Measurements from ENCODE around the gene SUFU.

SUFU gene

GRCh38 chr10:102504179-102504975, 605 bp downstream of the SUFU start:
- no peak overlapping the region for H2AK5ac ChIP-seq (ENCODE audit: low read length, severe bottlenecking)
- H3K4me1 ChIP-seq (ENCODE audit: control insufficient read depth, insufficient read depth, low read depth, low read length): peaks cover 14% of the 10 kb centered on the region
- H4K91ac ChIP-seq (ENCODE audit: low read length): peak overlapping the region; percentile 86
- H3K27ac ChIP-seq (ENCODE audit: low read length, poor library complexity, severe bottlenecking): peak overlapping the region; percentile 15
- H2BK15ac ChIP-seq (ENCODE audit: low read depth, poor library complexity, severe bottlenecking): peak overlapping the region; percentile 71
- peak overlapping the region; percentile 91 for H3K9ac ChIP-seq (ENCODE audit: low read length)
- under 1% methylated on average over 47 of the region's 47 CpGs for WGBS
- H3K79me1 ChIP-seq (replicated peaks; ENCODE audit: low read length, poor library complexity, severe bottlenecking): peaks cover 26% of the 10 kb centered on the region
- H3K9me3 ChIP-seq (ENCODE audit: control insufficient read depth, low read length): no peaks in the 10 kb centered on the region
- peak overlapping the region in 1 of 2 experiments; percentile 76 for H2BK12ac ChIP-seq (ENCODE audit: low read length in 2 of 2)
- peak overlapping the region; percentile 70 for H2AFZ ChIP-seq (ENCODE audit: low read depth, low read length)
- H2BK5ac ChIP-seq (ENCODE audit: low read depth, low read length, poor library complexity, severe bottlenecking): no peak overlapping the region
- H3K36me3 ChIP-seq (ENCODE audit: control insufficient read depth in 1 of 2, insufficient read depth in 2 of 2, low read depth in 1 of 2, low read length in 2 of 2): peaks cover 8 to 22% of the 10 kb centered on the region in 2 experiments
- peak; percentile 52 for DNase-seq
- no peak overlapping the region for H4K8ac ChIP-seq (ENCODE audit: low read length)
- H3K4ac ChIP-seq (ENCODE audit: low read depth in 1 of 2, low read length in 2 of 2): peak overlapping the region in 1 of 2 experiments; percentile 54
- H3K18ac ChIP-seq (ENCODE audit: low read depth in 1 of 2, low read length in 2 of 2): peak overlapping the region; percentile 16 to 96
- H3K14ac ChIP-seq (ENCODE audit: low read length in 2 of 2): peak overlapping the region; percentile 83 to 97
- peak overlapping the region in 1 of 2 experiments; percentile 88 for H3K23ac ChIP-seq (ENCODE audit: low read length in 2 of 2)
- no peaks in the 10 kb centered on the region for H3K27me3 ChIP-seq (ENCODE audit: control insufficient read depth in 1 of 2, insufficient read depth in 1 of 2, low read length in 2 of 2)
- H2BK120ac ChIP-seq (ENCODE audit: low read depth, low read length): peak overlapping the region; percentile 50
- H3K4me2 ChIP-seq (ENCODE audit: low read length, poor library complexity, severe bottlenecking): peak overlapping the region; percentile 95
- peak overlapping the region; percentile 96 to 98 for H3K4me3 ChIP-seq (ENCODE audit: insufficient read depth in 1 of 2, low read depth in 1 of 2, low read length in 2 of 2)

- Histone ChIP-seq H3K4me3 (ENCODE audit: insufficient read depth in 1 of 2, low read depth in 1 of 2, low read length in 2 of 2) (peak overlapping the region; percentile 96 to 98), H3K18ac (ENCODE audit: low read depth in 1 of 2, low read length in 2 of 2) (no peak overlapping the region), H3K27me3 (ENCODE audit: control insufficient read depth in 1 of 2, insufficient read depth in 1 of 2, low read length in 2 of 2) (no peaks in the 10 kb centered on the region), H3K9ac (ENCODE audit: low read length) (peak overlapping the region; percentile 91), H2AK5ac (ENCODE audit: low read length, severe bottlenecking) (no peak overlapping the region), H3K9me3 (ENCODE audit: control insufficient read depth, low read length) (no peaks in the 10 kb centered on the region), H2BK15ac (ENCODE audit: low read depth, poor library complexity, severe bottlenecking) (no peak overlapping the region), H2BK12ac (ENCODE audit: low read length in 2 of 2) (no peak overlapping the region), H2AFZ (ENCODE audit: low read depth, low read length) (no peak overlapping the region), H3K4me1 (ENCODE audit: control insufficient read depth, insufficient read depth, low read depth, low read length) (peaks cover 14% of the 10 kb centered on the region), H4K8ac (ENCODE audit: low read length) (no peak overlapping the region), H2BK5ac (ENCODE audit: low read depth, low read length, poor library complexity, severe bottlenecking) (no peak overlapping the region), H3K23ac (ENCODE audit: low read length in 2 of 2) (no peak overlapping the region), H3K4ac (ENCODE audit: low read depth in 1 of 2, low read length in 2 of 2) (no peak overlapping the region), H4K91ac (ENCODE audit: low read length) (no peak overlapping the region), H3K27ac (ENCODE audit: low read length, poor library complexity, severe bottlenecking) (peak overlapping the region; percentile 15), H2BK120ac (ENCODE audit: low read depth, low read length) (no peak overlapping the region), H3K36me3 (ENCODE audit: control insufficient read depth in 1 of 2, insufficient read depth in 2 of 2, low read depth in 1 of 2, low read length in 2 of 2) (peaks cover 10 to 24% of the 10 kb centered on the region in 2 experiments), H3K14ac (ENCODE audit: low read length in 2 of 2) (no peak overlapping the region), H3K4me2 (ENCODE audit: low read length, poor library complexity, severe bottlenecking) (peak overlapping the region; percentile 95), H3K79me1 (replicated peaks; ENCODE audit: low read length, poor library complexity, severe bottlenecking) (peaks cover 26% of the 10 kb centered on the region)
- WGBS: 16% methylated on average over 5 of the region's 5 CpGs
- DNase-seq: no peak
Observed at GRCh38 chr10:102504976-102505300, 1.2 kb downstream of the SUFU start.

- H2AK5ac ChIP-seq (ENCODE audit: low read length, severe bottlenecking): no peak overlapping the region
- no peak overlapping the region for H3K18ac ChIP-seq (ENCODE audit: low read depth in 1 of 2, low read length in 2 of 2)
- H3K79me1 ChIP-seq (replicated peaks; ENCODE audit: low read length, poor library complexity, severe bottlenecking): peaks cover 26% of the 10 kb centered on the region
- no peak for DNase-seq
- H2AFZ ChIP-seq (ENCODE audit: low read depth, low read length): no peak overlapping the region
- H2BK120ac ChIP-seq (ENCODE audit: low read depth, low read length): no peak overlapping the region
- H3K4me1 ChIP-seq (ENCODE audit: control insufficient read depth, insufficient read depth, low read depth, low read length): peaks cover 13% of the 10 kb centered on the region
- 95% methylated on average over 9 of the region's 10 CpGs for WGBS
- H3K4me3 ChIP-seq (ENCODE audit: insufficient read depth in 1 of 2, low read depth in 1 of 2, low read length in 2 of 2): peak overlapping the region in 1 of 2 experiments; percentile 96
- H2BK5ac ChIP-seq (ENCODE audit: low read depth, low read length, poor library complexity, severe bottlenecking): no peak overlapping the region
- no peak overlapping the region for H3K4ac ChIP-seq (ENCODE audit: low read depth in 1 of 2, low read length in 2 of 2)
- H2BK12ac ChIP-seq (ENCODE audit: low read length in 2 of 2): no peak overlapping the region
- no peak overlapping the region for H4K91ac ChIP-seq (ENCODE audit: low read length)
- peak overlapping the region in 1 of 2 experiments; percentile 60 for H3K23ac ChIP-seq (ENCODE audit: low read length in 2 of 2)
- H4K8ac ChIP-seq (ENCODE audit: low read length): no peak overlapping the region
- no peaks in the 10 kb centered on the region for H3K27me3 ChIP-seq (ENCODE audit: control insufficient read depth in 1 of 2, insufficient read depth in 1 of 2, low read length in 2 of 2)
- no peak overlapping the region for H2BK15ac ChIP-seq (ENCODE audit: low read depth, poor library complexity, severe bottlenecking)
- no peak overlapping the region for H3K14ac ChIP-seq (ENCODE audit: low read length in 2 of 2)
- peak overlapping the region; percentile 95 for H3K4me2 ChIP-seq (ENCODE audit: low read length, poor library complexity, severe bottlenecking)
- peak overlapping the region; percentile 91 for H3K9ac ChIP-seq (ENCODE audit: low read length)
- H3K36me3 ChIP-seq (ENCODE audit: control insufficient read depth in 1 of 2, insufficient read depth in 2 of 2, low read depth in 1 of 2, low read length in 2 of 2): peaks cover 10 to 26% of the 10 kb centered on the region in 2 experiments
- no peak overlapping the region for H3K27ac ChIP-seq (ENCODE audit: low read length, poor library complexity, severe bottlenecking)
- H3K9me3 ChIP-seq (ENCODE audit: control insufficient read depth, low read length): no peaks in the 10 kb centered on the region
Observed at GRCh38 chr10:102505462-102506115, 1.8 kb downstream of the SUFU start.

- no peak overlapping the region for H2BK120ac ChIP-seq (ENCODE audit: low read depth, low read length)
- H3K27me3 ChIP-seq (ENCODE audit: control insufficient read depth in 1 of 2, insufficient read depth in 1 of 2, low read length in 2 of 2): no peaks in the 10 kb centered on the region
- H2BK15ac ChIP-seq (ENCODE audit: low read depth, poor library complexity, severe bottlenecking): no peak overlapping the region
- peaks cover 15% of the 10 kb centered on the region for H3K4me1 ChIP-seq (ENCODE audit: control insufficient read depth, insufficient read depth, low read depth, low read length)
- H3K36me3 ChIP-seq (ENCODE audit: control insufficient read depth in 1 of 2, insufficient read depth in 2 of 2, low read depth in 1 of 2, low read length in 2 of 2): peaks cover 15 to 41% of the 10 kb centered on the region in 2 experiments
- H3K79me1 ChIP-seq (replicated peaks; ENCODE audit: low read length, poor library complexity, severe bottlenecking): peaks cover 28% of the 10 kb centered on the region
- no peak overlapping the region for H3K18ac ChIP-seq (ENCODE audit: low read depth in 1 of 2, low read length in 2 of 2)
- H3K4me2 ChIP-seq (ENCODE audit: low read length, poor library complexity, severe bottlenecking): no peak overlapping the region
- H3K9me3 ChIP-seq (ENCODE audit: control insufficient read depth, low read length): no peaks in the 10 kb centered on the region
- 85% methylated on average over 3 of the region's 3 CpGs for WGBS
- H3K9ac ChIP-seq (ENCODE audit: low read length): no peak overlapping the region
- no peak overlapping the region for H2BK5ac ChIP-seq (ENCODE audit: low read depth, low read length, poor library complexity, severe bottlenecking)
- no peak overlapping the region for H2AK5ac ChIP-seq (ENCODE audit: low read length, severe bottlenecking)
- H3K23ac ChIP-seq (ENCODE audit: low read length in 2 of 2): no peak overlapping the region
- no peak overlapping the region for H2AFZ ChIP-seq (ENCODE audit: low read depth, low read length)
- H3K27ac ChIP-seq (ENCODE audit: low read length, poor library complexity, severe bottlenecking): no peak overlapping the region
- H3K4ac ChIP-seq (ENCODE audit: low read depth in 1 of 2, low read length in 2 of 2): no peak overlapping the region
- DNase-seq: no peak
- no peak overlapping the region for H2BK12ac ChIP-seq (ENCODE audit: low read length in 2 of 2)
- H4K8ac ChIP-seq (ENCODE audit: low read length): no peak overlapping the region
- no peak overlapping the region for H3K4me3 ChIP-seq (ENCODE audit: insufficient read depth in 1 of 2, low read depth in 1 of 2, low read length in 2 of 2)
- H4K91ac ChIP-seq (ENCODE audit: low read length): no peak overlapping the region
- H3K14ac ChIP-seq (ENCODE audit: low read length in 2 of 2): no peak overlapping the region
Observed at GRCh38 chr10:102507521-102507920, 3.7 kb downstream of the SUFU start.

All from mesenchymal stem cell (in vitro differentiated cells and primary cell).